SIG-M5 (cell line): ENCODE results near the gene NEDD8.
A peak's percentile ranks its signal among the peaks of the same experiment; 100 is the strongest.
"Not testable (repeated sequence)": the region's sequence is repeated elsewhere in the genome, so short reads cannot be mapped to it uniquely, and the experiment has no call there.

ENCODE experiments used
- DNase-seq: peaks from one replicate; lab custom pipeline; 2025; lab: John Stamatoyannopoulos, UW

NEDD8 gene

GRCh38 chr14:24222987-24223386 is 9.2 kb downstream of the NEDD8 start:
- not testable (repeated sequence) for DNase-seq

- DNase-seq: no peak
Observed at GRCh38 chr14:24219521-24219920, 12.6 kb downstream of the NEDD8 start.

- no peak for DNase-seq
Observed at GRCh38 chr14:24219080-24219479, 13.1 kb downstream of the NEDD8 start.

- DNase-seq: not testable (repeated sequence)
Observed at GRCh38 chr14:24216876-24217275, 15.3 kb downstream of the NEDD8 start.

GRCh38 chr14:24216345-24216699 is 15.8 kb downstream of the NEDD8 start:
- no peak for DNase-seq

- DNase-seq: peak; percentile 12
Observed at GRCh38 chr14:24215495-24216344, 16.4 kb downstream of the NEDD8 start, which contains the start of gene MDP1. Gene MDP1 (minus strand): TSS chr14:24216066. CDS start chr14:24215955, 111 bp downstream.

GRCh38 chr14:24213866-24214662 is 18.1 kb downstream of the NEDD8 start:
- no peak for DNase-seq

- peak; percentile 85 for DNase-seq
Observed at GRCh38 chr14:24212924-24213865, 19.0 kb downstream of the NEDD8 start, which contains the start of gene CHMP4A. Gene CHMP4A (minus strand): TSS chr14:24213488. CDS start chr14:24213439, 49 bp downstream.

GRCh38 chr14:24211311-24211710 is 20.9 kb downstream of the NEDD8 start:
- DNase-seq: no peak

- no peak for DNase-seq
Observed at GRCh38 chr14:24207625-24208024, 24.5 kb downstream of the NEDD8 start.

- DNase-seq: no peak
Observed at GRCh38 chr14:24207104-24207551, 25.0 kb downstream of the NEDD8 start.

- no peak for DNase-seq
Observed at GRCh38 chr14:24206260-24207103, 25.7 kb downstream of the NEDD8 start.

- DNase-seq: no peak
Observed at GRCh38 chr14:24204163-24205146, 27.7 kb downstream of the NEDD8 start.

- not testable (repeated sequence) for DNase-seq
Observed at GRCh38 chr14:24203249-24203886, 28.8 kb downstream of the NEDD8 start.

- DNase-seq: not testable (repeated sequence)
Observed at GRCh38 chr14:24202538-24202937, 29.6 kb downstream of the NEDD8 start.

GRCh38 chr14:24198814-24199524 is 33.2 kb downstream of the NEDD8 start:
- DNase-seq: no peak

- no peak for DNase-seq
Observed at GRCh38 chr14:24197056-24197450, 35.1 kb downstream of the NEDD8 start.
